ENCODE measurements around the gene DNAJB4. TPM values are rescaled to one million over a fixed set of nuclear protein-coding genes. Genes with fewer than 3 reads are reported as not detected.

DNAJB4 gene
- total RNA-seq, 1 donor from 2014 or later, result 95.8 TPM

DNA sequence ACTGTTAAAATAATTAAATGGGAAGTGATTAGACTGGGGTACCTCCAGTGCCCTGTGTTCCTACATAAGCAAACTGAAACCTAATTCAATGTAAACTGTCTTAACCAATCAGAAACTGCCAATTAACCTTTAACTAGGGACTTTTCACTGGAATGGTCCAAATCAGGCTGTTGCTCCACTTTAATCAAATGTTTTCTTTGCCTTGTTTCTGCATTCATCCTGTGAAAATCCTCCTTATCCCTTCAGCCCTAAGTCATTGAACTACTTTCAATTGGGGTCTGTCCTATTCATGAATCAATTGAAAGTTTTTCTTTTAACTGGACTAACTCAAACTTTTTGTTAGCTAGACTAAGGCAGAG, 20.8 kb upstream of the DNAJB4 start:
- Mint-ChIP-seq H3K4me3 (ENCODE audit: unreplicated experiment) (no peak overlapping the region), H3K4me1 (ENCODE audit: unreplicated experiment) (peaks cover 36% of the 10 kb centered on the region), H3K36me3 (ENCODE audit: unreplicated experiment) (peaks cover 13% of the 10 kb centered on the region), H3K27ac (ENCODE audit: unreplicated experiment) (no peak overlapping the region), H3K27me3 (ENCODE audit: unreplicated experiment) (no peaks in the 10 kb centered on the region), H3K9me3 (ENCODE audit: unreplicated experiment) (no peaks in the 10 kb centered on the region)
- TF ChIP-seq, protein P1, sequence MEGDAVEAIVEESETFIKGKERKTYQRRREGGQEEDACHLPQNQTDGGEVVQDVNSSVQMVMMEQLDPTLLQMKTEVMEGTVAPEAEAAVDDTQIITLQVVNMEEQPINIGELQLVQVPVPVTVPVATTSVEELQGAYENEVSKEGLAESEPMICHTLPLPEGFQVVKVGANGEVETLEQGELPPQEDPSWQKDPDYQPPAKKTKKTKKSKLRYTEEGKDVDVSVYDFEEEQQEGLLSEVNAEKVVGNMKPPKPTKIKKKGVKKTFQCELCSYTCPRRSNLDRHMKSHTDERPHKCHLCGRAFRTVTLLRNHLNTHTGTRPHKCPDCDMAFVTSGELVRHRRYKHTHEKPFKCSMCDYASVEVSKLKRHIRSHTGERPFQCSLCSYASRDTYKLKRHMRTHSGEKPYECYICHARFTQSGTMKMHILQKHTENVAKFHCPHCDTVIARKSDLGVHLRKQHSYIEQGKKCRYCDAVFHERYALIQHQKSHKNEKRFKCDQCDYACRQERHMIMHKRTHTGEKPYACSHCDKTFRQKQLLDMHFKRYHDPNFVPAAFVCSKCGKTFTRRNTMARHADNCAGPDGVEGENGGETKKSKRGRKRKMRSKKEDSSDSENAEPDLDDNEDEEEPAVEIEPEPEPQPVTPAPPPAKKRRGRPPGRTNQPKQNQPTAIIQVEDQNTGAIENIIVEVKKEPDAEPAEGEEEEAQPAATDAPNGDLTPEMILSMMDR (IDR thresholded peaks at IDR 0.05), result no peak
- no peak for DNase-seq (ENCODE audit: extremely low spot score, unreplicated experiment)

DNA sequence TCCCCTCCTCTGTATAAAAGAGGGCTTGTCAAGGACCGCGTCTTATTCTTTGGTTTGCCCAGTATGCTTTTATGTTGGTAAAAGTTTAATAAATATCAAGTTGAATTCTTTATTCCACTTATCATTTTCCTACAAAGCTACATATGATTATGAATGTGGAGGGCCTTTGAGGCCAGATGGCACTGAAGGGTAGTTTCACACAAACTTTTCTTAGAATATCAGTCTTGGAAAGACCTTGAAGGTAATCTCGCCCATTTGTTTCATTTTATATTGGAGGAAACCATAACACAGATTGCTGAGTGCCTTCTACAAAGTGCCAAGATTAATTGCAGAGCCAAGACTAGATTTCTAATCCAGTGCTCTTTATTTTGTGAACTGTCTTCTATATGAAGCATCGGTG, 20.1 kb upstream of the DNAJB4 start:
- H3K27ac Mint-ChIP-seq (ENCODE audit: unreplicated experiment), result no peak overlapping the region
- TF ChIP-seq, protein P1 (IDR thresholded peaks at IDR 0.05), result no peak
- DNase-seq (ENCODE audit: extremely low spot score, unreplicated experiment), result no peak
- H3K4me3 Mint-ChIP-seq (ENCODE audit: unreplicated experiment), result no peak overlapping the region
- no peaks in the 10 kb centered on the region for H3K9me3 Mint-ChIP-seq (ENCODE audit: unreplicated experiment)
- H3K27me3 Mint-ChIP-seq (ENCODE audit: unreplicated experiment), result no peaks in the 10 kb centered on the region
- H3K36me3 Mint-ChIP-seq (ENCODE audit: unreplicated experiment), result peaks cover 13% of the 10 kb centered on the region
- peaks cover 36% of the 10 kb centered on the region for H3K4me1 Mint-ChIP-seq (ENCODE audit: unreplicated experiment)

DNA sequence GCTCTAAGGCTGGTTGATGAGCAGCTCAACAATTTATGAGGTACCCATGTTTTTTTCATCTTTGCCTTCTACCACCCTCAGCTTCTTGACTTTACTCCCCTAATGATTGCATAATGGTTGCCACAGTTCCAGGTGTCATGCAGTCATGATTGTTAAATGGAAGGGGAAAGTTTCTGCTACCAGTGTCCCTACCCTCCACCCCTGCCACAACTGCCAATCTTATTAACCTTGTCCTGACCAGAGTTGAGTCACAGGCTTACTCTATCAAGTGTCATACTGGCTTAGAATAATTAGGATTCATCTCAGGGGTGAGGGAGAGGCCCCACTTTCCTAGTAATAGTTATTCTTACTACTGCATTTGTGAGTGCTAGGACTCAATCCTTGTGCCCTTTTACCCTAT, 17.9 kb upstream of the DNAJB4 start:
- H3K27me3 Mint-ChIP-seq (ENCODE audit: unreplicated experiment), result no peaks in the 10 kb centered on the region
- H3K27ac Mint-ChIP-seq (ENCODE audit: unreplicated experiment), result no peak overlapping the region
- TF ChIP-seq, protein P1 (IDR thresholded peaks at IDR 0.05), result no peak
- no peak overlapping the region for H3K4me3 Mint-ChIP-seq (ENCODE audit: unreplicated experiment)
- peaks cover 16% of the 10 kb centered on the region for H3K36me3 Mint-ChIP-seq (ENCODE audit: unreplicated experiment)
- H3K4me1 Mint-ChIP-seq (ENCODE audit: unreplicated experiment), result peaks cover 21% of the 10 kb centered on the region
- H3K9me3 Mint-ChIP-seq (ENCODE audit: unreplicated experiment), result no peaks in the 10 kb centered on the region
- DNase-seq (ENCODE audit: extremely low spot score, unreplicated experiment), result no peak

DNA sequence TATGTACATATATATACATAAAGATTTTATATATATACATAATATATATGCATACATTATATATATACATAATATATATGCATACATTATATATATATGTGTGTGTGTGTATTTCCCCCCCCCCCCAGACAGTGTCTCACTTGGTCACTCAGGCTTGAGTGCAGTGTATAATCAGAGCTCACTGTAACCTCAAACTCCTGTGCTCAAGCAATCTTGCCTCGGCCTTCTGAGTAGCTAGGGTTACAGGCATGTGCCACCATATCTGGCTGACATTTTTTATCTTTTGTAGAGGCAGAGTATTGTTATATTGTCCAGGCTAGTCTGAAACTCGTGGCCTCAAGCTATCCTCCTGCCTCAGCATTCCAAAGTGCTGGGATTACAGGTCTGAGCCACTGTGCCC, 16.8 kb upstream of the DNAJB4 start:
- no peaks in the 10 kb centered on the region for H3K9me3 Mint-ChIP-seq (ENCODE audit: unreplicated experiment)
- no peak for DNase-seq (ENCODE audit: extremely low spot score, unreplicated experiment)
- no peak overlapping the region for H3K4me3 Mint-ChIP-seq (ENCODE audit: unreplicated experiment)
- H3K36me3 Mint-ChIP-seq (ENCODE audit: unreplicated experiment), result peaks cover 18% of the 10 kb centered on the region
- H3K27me3 Mint-ChIP-seq (ENCODE audit: unreplicated experiment), result no peaks in the 10 kb centered on the region
- TF ChIP-seq, protein P1 (IDR thresholded peaks at IDR 0.05), result no peak
- no peak overlapping the region for H3K27ac Mint-ChIP-seq (ENCODE audit: unreplicated experiment)
- peaks cover 20% of the 10 kb centered on the region for H3K4me1 Mint-ChIP-seq (ENCODE audit: unreplicated experiment)

DNA sequence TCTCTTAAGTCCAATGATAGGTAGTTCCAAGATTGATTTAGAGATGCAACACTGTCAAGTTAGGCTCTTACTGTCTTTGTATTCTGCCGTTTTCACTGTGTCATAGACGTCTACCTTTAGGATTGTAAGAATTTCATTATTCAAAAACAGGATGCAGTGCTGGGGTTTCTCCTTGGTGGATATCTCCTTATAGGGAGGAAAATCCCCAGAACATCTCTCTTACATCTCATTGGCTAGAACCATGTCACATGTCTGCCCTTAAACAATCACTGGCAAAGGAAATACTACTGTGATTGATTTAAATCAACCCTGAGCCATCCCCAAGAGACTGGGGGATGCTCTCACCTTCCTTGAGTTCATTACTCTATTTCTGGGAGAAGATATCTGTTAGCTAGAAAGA, 15.0 kb upstream of the DNAJB4 start:
- H3K36me3 Mint-ChIP-seq (ENCODE audit: unreplicated experiment), result peaks cover 18% of the 10 kb centered on the region
- H3K27ac Mint-ChIP-seq (ENCODE audit: unreplicated experiment), result no peak overlapping the region
- TF ChIP-seq, protein P1 (IDR thresholded peaks at IDR 0.05), result no peak
- H3K27me3 Mint-ChIP-seq (ENCODE audit: unreplicated experiment), result no peaks in the 10 kb centered on the region
- no peaks in the 10 kb centered on the region for H3K9me3 Mint-ChIP-seq (ENCODE audit: unreplicated experiment)
- DNase-seq (ENCODE audit: extremely low spot score, unreplicated experiment), result no peak
- peaks cover 10% of the 10 kb centered on the region for H3K4me1 Mint-ChIP-seq (ENCODE audit: unreplicated experiment)
- no peak overlapping the region for H3K4me3 Mint-ChIP-seq (ENCODE audit: unreplicated experiment)

Measured in osteocyte (in vitro differentiated cells).